ENCODE results near the gene CPEB1. TPM values are rescaled to one million over a fixed set of nuclear protein-coding genes. Genes with fewer than 3 reads are reported as not detected.

Gene CPEB1
- total RNA-seq, 4 donors from 2014 or later, result 0.15 to 2.9 (median 1.3) TPM

DNA sequence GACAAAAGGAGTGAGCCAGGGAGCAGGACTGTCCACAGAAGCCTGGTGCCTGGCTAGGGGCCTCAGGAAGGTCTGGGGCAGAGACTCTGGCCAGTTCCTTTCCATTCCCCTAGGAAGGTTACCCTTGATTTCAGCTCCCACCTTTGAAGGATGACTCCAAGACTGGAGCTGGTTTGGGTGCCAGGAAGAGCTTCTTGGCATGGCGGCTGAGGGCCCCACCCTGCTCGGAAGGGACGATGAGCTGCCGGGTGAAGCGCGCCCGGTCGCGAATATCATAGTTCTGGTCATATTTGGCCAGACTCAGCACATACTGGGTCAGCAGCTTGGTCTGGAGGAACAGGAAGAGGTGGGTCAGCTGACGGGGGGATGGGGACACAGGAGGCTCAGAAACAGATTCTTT is 19.4 kb upstream of the CPEB1 start:
- TF ChIP-seq POLR2A (IDR thresholded peaks at IDR 0.05), result no peak
- TF ChIP-seq, protein P1, sequence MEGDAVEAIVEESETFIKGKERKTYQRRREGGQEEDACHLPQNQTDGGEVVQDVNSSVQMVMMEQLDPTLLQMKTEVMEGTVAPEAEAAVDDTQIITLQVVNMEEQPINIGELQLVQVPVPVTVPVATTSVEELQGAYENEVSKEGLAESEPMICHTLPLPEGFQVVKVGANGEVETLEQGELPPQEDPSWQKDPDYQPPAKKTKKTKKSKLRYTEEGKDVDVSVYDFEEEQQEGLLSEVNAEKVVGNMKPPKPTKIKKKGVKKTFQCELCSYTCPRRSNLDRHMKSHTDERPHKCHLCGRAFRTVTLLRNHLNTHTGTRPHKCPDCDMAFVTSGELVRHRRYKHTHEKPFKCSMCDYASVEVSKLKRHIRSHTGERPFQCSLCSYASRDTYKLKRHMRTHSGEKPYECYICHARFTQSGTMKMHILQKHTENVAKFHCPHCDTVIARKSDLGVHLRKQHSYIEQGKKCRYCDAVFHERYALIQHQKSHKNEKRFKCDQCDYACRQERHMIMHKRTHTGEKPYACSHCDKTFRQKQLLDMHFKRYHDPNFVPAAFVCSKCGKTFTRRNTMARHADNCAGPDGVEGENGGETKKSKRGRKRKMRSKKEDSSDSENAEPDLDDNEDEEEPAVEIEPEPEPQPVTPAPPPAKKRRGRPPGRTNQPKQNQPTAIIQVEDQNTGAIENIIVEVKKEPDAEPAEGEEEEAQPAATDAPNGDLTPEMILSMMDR (IDR thresholded peaks at IDR 0.05), result no peak
- intact Hi-C loops (cut with DNase I; ENCODE audit: low total_unique reads), result no loop called here
- no peak overlapping the region for H3K4me3 ChIP-seq (ENCODE audit: low read depth, poor library complexity, severe bottlenecking)
- 80 to 90% methylated on average over 10 of the region's 10 CpGs for WGBS, 2 donors
- DNase-seq (ENCODE audit: low spot score in 2 of 2), result no peak

DNA sequence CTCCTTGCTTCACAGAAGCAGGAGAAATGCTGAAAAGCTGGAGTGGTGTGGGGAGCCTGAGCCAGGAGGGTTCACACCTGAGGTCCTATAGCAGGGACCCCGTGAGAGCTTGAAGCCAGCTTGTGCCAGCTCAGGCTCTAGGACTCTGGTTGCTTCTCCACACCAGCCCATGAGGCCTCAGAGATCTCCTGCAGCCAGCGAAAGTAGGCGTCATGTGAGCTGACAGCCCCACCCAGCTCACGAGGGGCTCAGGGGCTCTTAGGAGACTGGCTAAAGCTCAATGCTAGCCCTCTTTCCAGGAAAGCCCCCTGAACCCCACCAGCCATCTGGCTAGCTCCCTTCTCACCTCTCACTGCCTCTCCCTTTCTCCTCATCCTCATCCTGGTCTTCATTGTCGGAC is 16.9 kb upstream of the CPEB1 start:
- TF ChIP-seq, protein P1 (IDR thresholded peaks at IDR 0.05), result no peak
- TF ChIP-seq POLR2A (IDR thresholded peaks at IDR 0.05), result no peak
- peak in 1 of 2 donors; percentile 61 for DNase-seq (ENCODE audit: low spot score in 2 of 2)
- 88 to 90% methylated on average over 5 of the region's 5 CpGs for WGBS, 2 donors
- H3K4me3 ChIP-seq (ENCODE audit: low read depth, poor library complexity, severe bottlenecking), result no peak overlapping the region
- intact Hi-C loops (cut with DNase I; ENCODE audit: low total_unique reads), result no loop called here

GRCh38 chr15:82663186-82663600 is 16.0 kb upstream of the CPEB1 start:
- TF ChIP-seq, protein P1 (IDR thresholded peaks at IDR 0.05), result no peak
- TF ChIP-seq POLR2A (IDR thresholded peaks at IDR 0.05), result no peak
- 8 to 10% methylated on average over 4 of the region's 4 CpGs for WGBS, 2 donors
- peak in 1 of 2 donors; percentile 75 for DNase-seq (ENCODE audit: low spot score in 2 of 2)

GRCh38 chr15:82662641-82663040 is 15.5 kb upstream of the CPEB1 start:
- no peak overlapping the region for H3K4me3 ChIP-seq (ENCODE audit: low read depth, poor library complexity, severe bottlenecking)
- WGBS, 2 donors, result 86 to 93% methylated on average over 9 of the region's 9 CpGs
- TF ChIP-seq, protein P1 (IDR thresholded peaks at IDR 0.05), result no peak
- no peak for TF ChIP-seq POLR2A (IDR thresholded peaks at IDR 0.05)
- intact Hi-C loops (cut with DNase I; ENCODE audit: low total_unique reads), result no loop called here
- peak in 1 of 2 donors; percentile 49 for DNase-seq (ENCODE audit: low spot score in 2 of 2)

More at GRCh38 chr15:82663186-82663600, 16.0 kb upstream of the CPEB1 start:
- H3K4me3 ChIP-seq (ENCODE audit: low read depth, poor library complexity, severe bottlenecking), result no peak overlapping the region
- intact Hi-C loops (cut with DNase I; ENCODE audit: low total_unique reads), result no loop called here

DNA sequence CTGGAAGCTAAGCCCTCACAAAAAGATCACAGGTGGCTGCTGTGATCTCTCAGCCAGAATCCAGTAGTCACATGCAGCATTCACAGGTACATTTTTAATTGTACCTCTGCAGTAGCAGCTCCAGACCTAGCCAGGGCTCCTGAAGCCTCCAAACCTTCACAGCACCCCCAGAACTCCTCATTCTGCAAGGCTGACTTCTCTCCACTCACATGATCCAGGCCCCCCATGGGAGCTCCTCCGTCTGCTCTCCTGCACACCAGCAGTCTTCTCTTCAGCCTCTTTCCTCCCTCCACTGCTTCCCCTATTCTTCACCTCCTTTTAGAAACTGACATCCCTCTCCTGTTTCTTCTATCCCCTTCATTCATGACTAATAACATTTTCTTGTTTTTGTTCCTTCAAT is 13.2 kb upstream of the CPEB1 start:
- TF ChIP-seq, protein P1 (IDR thresholded peaks at IDR 0.05), result no peak
- TF ChIP-seq POLR2A (IDR thresholded peaks at IDR 0.05), result no peak
- intact Hi-C loops (cut with DNase I; ENCODE audit: low total_unique reads), result no loop called here
- peak in 1 of 2 donors; percentile 53 for DNase-seq (ENCODE audit: low spot score in 2 of 2)
- no peak overlapping the region for H3K4me3 ChIP-seq (ENCODE audit: low read depth, poor library complexity, severe bottlenecking)
- 57 to 60% methylated on average over 1 of the region's 1 CpG for WGBS, 2 donors

DNA sequence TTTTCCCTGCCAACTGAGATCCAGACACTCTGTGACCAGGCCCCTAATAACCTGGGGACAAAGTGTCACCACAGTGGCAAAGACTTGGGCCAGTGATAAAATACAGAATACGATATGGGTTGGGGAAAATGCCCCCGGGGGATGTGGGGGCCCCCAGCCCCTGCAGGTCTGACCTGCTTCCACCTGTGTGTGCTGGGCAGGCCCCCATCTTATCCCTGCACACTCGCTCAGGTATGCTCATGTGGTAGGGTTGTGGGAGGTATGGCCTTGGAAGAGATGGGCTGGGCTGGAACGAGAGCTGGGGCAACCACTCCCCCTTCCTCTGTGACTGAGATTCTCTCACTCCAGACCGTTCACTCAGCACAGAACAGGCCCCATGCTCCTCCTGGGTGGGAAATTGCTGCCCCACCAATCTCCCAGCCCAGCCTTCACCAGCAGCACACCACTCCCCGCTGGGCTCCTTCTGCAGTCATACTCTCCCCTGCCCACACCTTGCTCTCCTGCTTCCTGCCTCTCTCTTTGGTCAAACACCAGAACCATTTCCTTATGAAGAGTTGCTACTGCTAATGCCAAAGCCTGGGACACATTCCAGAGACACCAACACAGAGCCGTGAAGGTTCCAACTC is 9.6 kb upstream of the CPEB1 start:
- 70% methylated on average over 7 of the region's 7 CpGs for WGBS, 2 donors
- TF ChIP-seq, protein P1 (IDR thresholded peaks at IDR 0.05), result no peak
- no peak for TF ChIP-seq POLR2A (IDR thresholded peaks at IDR 0.05)
- peak in 1 of 2 donors; percentile 61 for DNase-seq (ENCODE audit: low spot score in 2 of 2)

More for the DNA sequence above, 9.6 kb upstream of the CPEB1 start:
- intact Hi-C loops (cut with DNase I; ENCODE audit: low total_unique reads), result no loop called here
- no peak overlapping the region for H3K4me3 ChIP-seq (ENCODE audit: low read depth, poor library complexity, severe bottlenecking)

Measured in lower leg skin (tissue), 4 donors.